ENCODE measurements around the gene TTLL5.

The TTLL5 gene

DNA sequence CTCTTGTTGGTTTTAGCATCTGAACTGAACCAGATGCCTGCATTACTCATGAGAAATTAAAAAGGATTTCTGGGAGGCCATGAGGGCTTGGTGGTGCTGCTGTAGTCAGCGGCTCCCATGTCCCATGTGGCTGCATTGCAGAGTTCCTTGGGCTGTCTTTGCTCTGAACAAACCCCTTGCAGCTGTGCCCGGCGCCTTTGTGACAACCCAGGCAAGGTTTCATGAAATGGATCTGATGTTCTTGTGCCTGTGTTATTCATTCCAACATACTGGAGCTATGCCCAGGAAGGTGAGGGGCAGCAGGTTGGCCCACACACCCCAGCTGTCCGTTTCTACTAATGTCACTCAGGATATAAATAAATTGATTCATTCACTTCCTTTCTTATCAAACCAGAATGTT lies 280.0 kb downstream of the TTLL5 start:
- DNase-seq, result no peak
- H3K79me1 ChIP-seq (ENCODE audit: low read length), result no peaks in the 10 kb centered on the region
- no peak overlapping the region for H3K4me3 ChIP-seq (ENCODE audit: low read length)
- H2AK5ac ChIP-seq (ENCODE audit: low read length), result no peak overlapping the region
- no peak overlapping the region for H2BK120ac ChIP-seq (ENCODE audit: low read depth, low read length)
- H3K18ac ChIP-seq (ENCODE audit: low read length), result no peak overlapping the region
- no peak overlapping the region for H2BK15ac ChIP-seq (replicated peaks; ENCODE audit: low read depth)
- H3K56ac ChIP-seq (ENCODE audit: low read length), result no peak overlapping the region
- no peaks in the 10 kb centered on the region for H3K4me1 ChIP-seq (ENCODE audit: control insufficient read depth, low read depth, low read length)
- H3K27me3 ChIP-seq (ENCODE audit: insufficient read depth, low read length, poor library complexity), result no peaks in the 10 kb centered on the region
- no peak overlapping the region for H4K8ac ChIP-seq (ENCODE audit: low read depth, low read length)
- WGBS (ENCODE audit: extremely low coverage, insufficient coverage, low lambda C conversion rate), result no CpG with 5 or more reads among the region's 4 CpGs
- H3K79me2 ChIP-seq (ENCODE audit: control insufficient read depth, insufficient read depth, low read length), result no peaks in the 10 kb centered on the region
- H4K5ac ChIP-seq (ENCODE audit: low read length), result no peak overlapping the region
- H3K36me3 ChIP-seq (ENCODE audit: control insufficient read depth, insufficient read depth, low read length), result no peaks in the 10 kb centered on the region
- no peak overlapping the region for H3K9ac ChIP-seq (ENCODE audit: low read length)
- no peak overlapping the region for H3K23ac ChIP-seq (ENCODE audit: low read length)
- no peak overlapping the region for H3K27ac ChIP-seq (ENCODE audit: low read depth, low read length)
- no peak overlapping the region for H3K4ac ChIP-seq (ENCODE audit: low read depth, low read length)
- no peak overlapping the region for H3K4me2 ChIP-seq (ENCODE audit: low read length)
- H2BK5ac ChIP-seq (ENCODE audit: low read length), result no peak overlapping the region

DNA sequence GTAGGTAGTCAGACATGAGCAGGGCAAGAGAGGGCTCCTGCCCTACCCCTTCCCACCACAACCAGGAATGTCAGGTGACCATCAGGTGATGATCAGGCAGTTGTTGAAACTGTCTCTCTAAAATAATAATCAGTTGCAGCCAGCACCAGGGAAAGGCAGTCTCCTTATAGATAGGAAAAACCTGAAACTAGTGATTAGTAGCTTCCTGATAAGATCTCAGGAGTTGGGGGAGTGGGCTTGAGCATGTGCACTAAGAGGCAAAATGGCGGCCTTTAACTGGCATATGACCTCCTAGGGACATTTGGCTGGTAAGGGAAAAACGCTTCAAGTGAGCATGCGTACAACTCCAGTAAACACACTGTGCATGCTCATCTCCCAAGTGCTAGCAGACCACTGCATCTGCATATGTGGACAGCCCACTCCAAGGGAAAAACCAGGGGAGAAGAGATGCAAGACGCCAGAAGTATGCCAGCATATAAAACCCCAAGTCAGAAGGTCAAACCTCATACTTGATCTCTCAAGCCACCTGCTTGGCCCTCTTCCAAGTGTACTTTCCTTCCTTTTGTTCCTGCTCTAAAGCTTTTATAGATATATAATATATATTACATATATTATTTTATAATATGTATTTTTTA lies 283.7 kb downstream of the TTLL5 start:
- Histone ChIP-seq H3K4me1 (ENCODE audit: control insufficient read depth, low read depth, low read length) (no peaks in the 10 kb centered on the region), H3K23ac (ENCODE audit: low read length) (no peak overlapping the region), H3K79me2 (ENCODE audit: control insufficient read depth, insufficient read depth, low read length) (no peaks in the 10 kb centered on the region), H3K36me3 (ENCODE audit: control insufficient read depth, insufficient read depth, low read length) (no peaks in the 10 kb centered on the region), H3K4me2 (ENCODE audit: low read length) (no peak overlapping the region), H3K79me1 (ENCODE audit: low read length) (no peaks in the 10 kb centered on the region), H3K27ac (ENCODE audit: low read depth, low read length) (no peak overlapping the region), H3K4me3 (ENCODE audit: low read length) (no peak overlapping the region), H3K18ac (ENCODE audit: low read length) (no peak overlapping the region), H3K9ac (ENCODE audit: low read length) (no peak overlapping the region), H2BK15ac (replicated peaks; ENCODE audit: low read depth) (no peak overlapping the region), H4K5ac (ENCODE audit: low read length) (no peak overlapping the region), H3K27me3 (ENCODE audit: insufficient read depth, low read length, poor library complexity) (no peaks in the 10 kb centered on the region), H3K4ac (ENCODE audit: low read depth, low read length) (no peak overlapping the region), H2AK5ac (ENCODE audit: low read length) (no peak overlapping the region), H4K8ac (ENCODE audit: low read depth, low read length) (no peak overlapping the region), H2BK120ac (ENCODE audit: low read depth, low read length) (no peak overlapping the region), H3K56ac (ENCODE audit: low read length) (no peak overlapping the region), H2BK5ac (ENCODE audit: low read length) (no peak overlapping the region)
- no CpG with 5 or more reads among the region's 4 CpGs for WGBS (ENCODE audit: extremely low coverage, insufficient coverage, low lambda C conversion rate)
- DNase-seq, result no peak

DNA sequence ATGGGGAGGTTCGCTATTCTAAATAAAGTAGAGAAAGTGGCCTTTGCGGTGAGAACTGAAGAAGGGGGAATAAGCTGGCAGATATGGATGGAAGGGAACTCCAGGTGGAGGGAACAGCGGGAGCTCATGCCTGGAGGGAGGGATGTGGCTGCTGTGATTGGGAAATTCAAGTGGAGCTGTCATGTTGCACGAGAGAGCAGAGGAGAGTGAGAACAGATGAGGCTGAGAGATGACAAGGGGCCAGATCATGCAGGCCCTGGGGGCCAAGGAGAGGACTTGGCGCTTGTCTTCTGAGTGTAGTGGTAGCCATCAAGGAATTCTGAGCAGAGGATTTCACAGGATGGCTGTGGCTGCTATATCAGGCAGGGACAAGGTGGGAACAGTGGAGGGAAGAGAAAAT lies 285.7 kb downstream of the TTLL5 start:
- Histone ChIP-seq H3K18ac (ENCODE audit: low read length) (no peak overlapping the region), H3K36me3 (ENCODE audit: control insufficient read depth, insufficient read depth, low read length) (no peaks in the 10 kb centered on the region), H3K79me2 (ENCODE audit: control insufficient read depth, insufficient read depth, low read length) (no peaks in the 10 kb centered on the region), H3K27me3 (ENCODE audit: insufficient read depth, low read length, poor library complexity) (no peaks in the 10 kb centered on the region), H2BK120ac (ENCODE audit: low read depth, low read length) (no peak overlapping the region), H3K9ac (ENCODE audit: low read length) (no peak overlapping the region), H3K56ac (ENCODE audit: low read length) (no peak overlapping the region), H3K4me1 (ENCODE audit: control insufficient read depth, low read depth, low read length) (no peaks in the 10 kb centered on the region), H2AK5ac (ENCODE audit: low read length) (no peak overlapping the region), H3K27ac (ENCODE audit: low read depth, low read length) (no peak overlapping the region), H2BK5ac (ENCODE audit: low read length) (no peak overlapping the region), H4K5ac (ENCODE audit: low read length) (no peak overlapping the region), H4K8ac (ENCODE audit: low read depth, low read length) (no peak overlapping the region), H2BK15ac (replicated peaks; ENCODE audit: low read depth) (no peak overlapping the region), H3K23ac (ENCODE audit: low read length) (no peak overlapping the region), H3K4me2 (ENCODE audit: low read length) (no peak overlapping the region), H3K4me3 (ENCODE audit: low read length) (no peak overlapping the region), H3K79me1 (ENCODE audit: low read length) (no peaks in the 10 kb centered on the region), H3K4ac (ENCODE audit: low read depth, low read length) (no peak overlapping the region)
- DNase-seq, result peak; percentile 11
- WGBS (ENCODE audit: extremely low coverage, insufficient coverage, low lambda C conversion rate), result no CpG with 5 or more reads among the region's 5 CpGs

DNA sequence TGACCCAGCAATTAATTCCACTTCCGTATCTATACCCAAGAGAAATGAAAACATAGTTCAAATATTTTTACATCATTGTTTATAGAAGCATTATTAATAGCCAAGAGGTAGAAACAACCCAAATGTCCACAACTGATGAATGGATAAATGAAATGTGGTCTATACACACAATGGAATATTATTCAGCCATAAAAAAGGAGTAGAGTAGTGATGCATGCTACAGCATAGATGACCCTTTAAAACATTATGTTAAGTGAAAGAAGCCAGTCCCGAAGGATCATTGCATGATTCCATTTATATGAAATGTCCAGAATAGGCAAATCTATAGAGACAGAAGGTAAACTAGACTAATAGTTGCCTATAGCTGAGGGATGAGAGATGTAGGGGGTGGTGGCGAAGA lies 291.4 kb downstream of the TTLL5 start:
- H2AK5ac ChIP-seq (ENCODE audit: low read length), result no peak overlapping the region
- no peak overlapping the region for H4K8ac ChIP-seq (ENCODE audit: low read depth, low read length)
- no peak for DNase-seq
- WGBS (ENCODE audit: extremely low coverage, insufficient coverage, low lambda C conversion rate), result no CpG with 5 or more reads among the region's 3 CpGs
- no peak overlapping the region for H3K4me3 ChIP-seq (ENCODE audit: low read length)
- H3K36me3 ChIP-seq (ENCODE audit: control insufficient read depth, insufficient read depth, low read length), result no peaks in the 10 kb centered on the region
- no peak overlapping the region for H3K18ac ChIP-seq (ENCODE audit: low read length)
- H3K9ac ChIP-seq (ENCODE audit: low read length), result no peak overlapping the region
- H3K4ac ChIP-seq (ENCODE audit: low read depth, low read length), result no peak overlapping the region
- H3K79me1 ChIP-seq (ENCODE audit: low read length), result no peaks in the 10 kb centered on the region
- H2BK5ac ChIP-seq (ENCODE audit: low read length), result no peak overlapping the region
- H3K4me2 ChIP-seq (ENCODE audit: low read length), result no peak overlapping the region
- H3K56ac ChIP-seq (ENCODE audit: low read length), result no peak overlapping the region
- H2BK120ac ChIP-seq (ENCODE audit: low read depth, low read length), result no peak overlapping the region
- H3K23ac ChIP-seq (ENCODE audit: low read length), result no peak overlapping the region
- H3K27ac ChIP-seq (ENCODE audit: low read depth, low read length), result no peak overlapping the region
- H3K79me2 ChIP-seq (ENCODE audit: control insufficient read depth, insufficient read depth, low read length), result no peaks in the 10 kb centered on the region
- no peaks in the 10 kb centered on the region for H3K4me1 ChIP-seq (ENCODE audit: control insufficient read depth, low read depth, low read length)
- no peak overlapping the region for H4K5ac ChIP-seq (ENCODE audit: low read length)
- no peaks in the 10 kb centered on the region for H3K27me3 ChIP-seq (ENCODE audit: insufficient read depth, low read length, poor library complexity)
- H2BK15ac ChIP-seq (replicated peaks; ENCODE audit: low read depth), result no peak overlapping the region

DNA sequence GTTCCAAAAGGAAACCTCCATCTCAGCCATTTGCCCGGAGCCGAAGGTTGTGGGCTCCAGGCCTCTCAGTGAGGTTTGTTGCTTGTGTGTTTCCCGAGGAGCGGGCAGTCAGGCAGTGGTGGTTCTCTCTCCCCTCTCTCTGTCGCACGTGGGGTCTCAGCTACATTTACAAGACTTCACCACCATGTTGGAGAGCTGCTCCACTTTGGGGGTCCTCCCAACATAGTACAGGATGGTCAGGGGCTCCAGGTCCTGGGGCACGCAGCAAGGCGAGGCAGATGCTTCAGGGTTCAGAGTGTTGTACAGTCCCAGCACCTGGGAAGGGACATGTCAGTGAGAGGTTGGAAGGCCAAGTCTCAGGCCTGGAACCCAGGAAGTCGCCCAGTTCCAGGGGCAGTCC lies 298.0 kb downstream of the TTLL5 start:
- Histone ChIP-seq H3K56ac (ENCODE audit: low read length) (no peak overlapping the region), H3K23ac (ENCODE audit: low read length) (no peak overlapping the region), H3K27ac (ENCODE audit: low read depth, low read length) (no peak overlapping the region), H3K4me3 (ENCODE audit: low read length) (no peak overlapping the region), H3K36me3 (ENCODE audit: control insufficient read depth, insufficient read depth, low read length) (no peaks in the 10 kb centered on the region), H3K4me1 (ENCODE audit: control insufficient read depth, low read depth, low read length) (no peaks in the 10 kb centered on the region), H4K5ac (ENCODE audit: low read length) (no peak overlapping the region), H3K4ac (ENCODE audit: low read depth, low read length) (no peak overlapping the region), H3K18ac (ENCODE audit: low read length) (no peak overlapping the region), H3K9ac (ENCODE audit: low read length) (no peak overlapping the region), H2AK5ac (ENCODE audit: low read length) (no peak overlapping the region), H3K79me2 (ENCODE audit: control insufficient read depth, insufficient read depth, low read length) (no peaks in the 10 kb centered on the region), H4K8ac (ENCODE audit: low read depth, low read length) (no peak overlapping the region), H2BK5ac (ENCODE audit: low read length) (no peak overlapping the region), H3K27me3 (ENCODE audit: insufficient read depth, low read length, poor library complexity) (no peaks in the 10 kb centered on the region), H3K79me1 (ENCODE audit: low read length) (no peaks in the 10 kb centered on the region), H2BK15ac (replicated peaks; ENCODE audit: low read depth) (no peak overlapping the region), H2BK120ac (ENCODE audit: low read depth, low read length) (no peak overlapping the region), H3K4me2 (ENCODE audit: low read length) (no peak overlapping the region)
- DNase-seq, result no peak
- no CpG with 5 or more reads among the region's 9 CpGs for WGBS (ENCODE audit: extremely low coverage, insufficient coverage, low lambda C conversion rate)

DNA sequence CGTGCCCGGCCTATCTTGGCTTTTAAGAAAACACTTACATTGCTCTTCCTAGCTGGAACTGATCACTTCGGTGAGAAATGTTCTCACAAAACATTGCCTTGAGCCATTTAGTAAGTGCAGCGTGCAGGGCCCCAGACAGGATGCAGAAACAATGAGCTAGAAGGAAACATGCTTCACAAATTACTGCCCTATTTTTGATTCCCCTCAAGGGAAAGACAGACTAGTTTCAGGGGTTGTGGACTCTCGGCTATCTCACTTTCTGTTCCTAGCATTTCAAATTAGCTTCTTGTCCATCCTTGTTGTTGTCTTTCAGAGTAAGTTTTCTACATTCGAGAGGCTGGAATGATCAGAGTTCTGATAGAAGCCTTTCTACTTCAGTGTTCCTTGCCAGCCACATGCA lies 299.2 kb downstream of the TTLL5 start:
- WGBS (ENCODE audit: extremely low coverage, insufficient coverage, low lambda C conversion rate), result no CpG with 5 or more reads among the region's 6 CpGs
- no peaks in the 10 kb centered on the region for H3K79me2 ChIP-seq (ENCODE audit: control insufficient read depth, insufficient read depth, low read length)
- H4K5ac ChIP-seq (ENCODE audit: low read length), result no peak overlapping the region
- no peak overlapping the region for H2AK5ac ChIP-seq (ENCODE audit: low read length)
- H2BK15ac ChIP-seq (replicated peaks; ENCODE audit: low read depth), result no peak overlapping the region
- no peak overlapping the region for H3K4ac ChIP-seq (ENCODE audit: low read depth, low read length)
- no peaks in the 10 kb centered on the region for H3K27me3 ChIP-seq (ENCODE audit: insufficient read depth, low read length, poor library complexity)
- H3K9ac ChIP-seq (ENCODE audit: low read length), result no peak overlapping the region
- no peak overlapping the region for H2BK5ac ChIP-seq (ENCODE audit: low read length)
- H3K36me3 ChIP-seq (ENCODE audit: control insufficient read depth, insufficient read depth, low read length), result no peaks in the 10 kb centered on the region
- H3K56ac ChIP-seq (ENCODE audit: low read length), result no peak overlapping the region
- H3K18ac ChIP-seq (ENCODE audit: low read length), result no peak overlapping the region
- H3K27ac ChIP-seq (ENCODE audit: low read depth, low read length), result no peak overlapping the region
- H4K8ac ChIP-seq (ENCODE audit: low read depth, low read length), result no peak overlapping the region
- DNase-seq, result no peak
- no peaks in the 10 kb centered on the region for H3K4me1 ChIP-seq (ENCODE audit: control insufficient read depth, low read depth, low read length)
- H3K79me1 ChIP-seq (ENCODE audit: low read length), result no peaks in the 10 kb centered on the region
- H2BK120ac ChIP-seq (ENCODE audit: low read depth, low read length), result no peak overlapping the region
- H3K23ac ChIP-seq (ENCODE audit: low read length), result no peak overlapping the region
- no peak overlapping the region for H3K4me3 ChIP-seq (ENCODE audit: low read length)
- no peak overlapping the region for H3K4me2 ChIP-seq (ENCODE audit: low read length)

Measured in mesendoderm (in vitro differentiated cells).